ENCODE data around the gene CDH2.

The CDH2 gene

GRCh38 chr18:28080876-28081300 lies 96.0 kb downstream of the CDH2 start:
- DNase-seq, result no peak

- DNase-seq, result no peak
Observed at GRCh38 chr18:28079883-28080282, 97.0 kb downstream of the CDH2 start.

- DNase-seq, result no peak
Observed at GRCh38 chr18:28078849-28079248, 98.1 kb downstream of the CDH2 start.

GRCh38 chr18:28078298-28078697 lies 98.6 kb downstream of the CDH2 start:
- no peak for DNase-seq

- DNase-seq, result no peak
Observed at GRCh38 chr18:28075501-28075900, 101.4 kb downstream of the CDH2 start.

GRCh38 chr18:28074076-28074475 lies 102.9 kb downstream of the CDH2 start:
- DNase-seq, result no peak

GRCh38 chr18:28073658-28074057 lies 103.3 kb downstream of the CDH2 start:
- no peak for DNase-seq

GRCh38 chr18:28071199-28071598 lies 105.7 kb downstream of the CDH2 start:
- no peak for DNase-seq

- DNase-seq, result no peak
Observed at GRCh38 chr18:28068207-28068606, 108.7 kb downstream of the CDH2 start.

- DNase-seq, result no peak
Observed at GRCh38 chr18:28067346-28067745, 109.6 kb downstream of the CDH2 start.

- no peak for DNase-seq
Observed at GRCh38 chr18:28065793-28066186, 111.1 kb downstream of the CDH2 start.

- no peak for DNase-seq
Observed at GRCh38 chr18:28065031-28065792, 111.7 kb downstream of the CDH2 start.

- no peak for DNase-seq
Observed at GRCh38 chr18:28063926-28064325, 113.0 kb downstream of the CDH2 start.

- no peak for DNase-seq
Observed at GRCh38 chr18:28063271-28063761, 113.6 kb downstream of the CDH2 start.

- no peak for DNase-seq
Observed at GRCh38 chr18:28062443-28062842, 114.5 kb downstream of the CDH2 start.

- DNase-seq, result no peak
Observed at GRCh38 chr18:28059861-28060260, 117.1 kb downstream of the CDH2 start.

- DNase-seq, result no peak
Observed at GRCh38 chr18:28050545-28050944, 126.4 kb downstream of the CDH2 start.

- no peak for DNase-seq
Observed at GRCh38 chr18:28048612-28049011, 128.3 kb downstream of the CDH2 start.

GRCh38 chr18:28045880-28046279 lies 131.1 kb downstream of the CDH2 start:
- no peak for DNase-seq

GRCh38 chr18:28045176-28045810 lies 131.6 kb downstream of the CDH2 start:
- no peak for DNase-seq

- DNase-seq, result no peak
Observed at GRCh38 chr18:28044036-28044435, 132.9 kb downstream of the CDH2 start.

GRCh38 chr18:28043631-28044030 lies 133.3 kb downstream of the CDH2 start:
- DNase-seq, result no peak

GRCh38 chr18:28041366-28041765 lies 135.6 kb downstream of the CDH2 start:
- DNase-seq, result no peak

- DNase-seq, result no peak
Observed at GRCh38 chr18:28040716-28041115, 136.2 kb downstream of the CDH2 start.

GRCh38 chr18:28040211-28040610 lies 136.7 kb downstream of the CDH2 start:
- no peak for DNase-seq

Measured in hematopoietic multipotent progenitor cell treated with erythropoietin and hydrocortisone succinate and interleukin-3 and kit ligand, for 6 days (in vitro differentiated cells).